22Rv1 (cell line): Measurements from ENCODE around the gene CYTH1.

Experiments
- H3K27ac ChIP-seq: fragments of 450-650 bp; 2 replicates; pipeline ENCODE4 v1.5.1; 2017
- CTCF ChIP-seq: fragments of 450-650 bp; IDR thresholded peaks from 2 replicates; pipeline ENCODE4 v1.5.1; 2017; ENCODE audit warnings: mild to moderate bottlenecking
- ZFX ChIP-seq: fragments of 450-650 bp; IDR thresholded peaks from 2 replicates; pipeline ENCODE4 v1.6.1; 2017; ENCODE audit warnings: antibody characterized with exemption, borderline replicate concordance

Gene CYTH1

GRCh38 chr17:78818152-78818846, 36.2 kb upstream of the CYTH1 start:
- no peak for TF ChIP-seq ZFX
- TF ChIP-seq CTCF: no peak

GRCh38 chr17:78817123-78817522, 35.0 kb upstream of the CYTH1 start:
- no peak overlapping the region for H3K27ac ChIP-seq
- no peak for TF ChIP-seq ZFX
- TF ChIP-seq CTCF: no peak

More at GRCh38 chr17:78818152-78818846, 36.2 kb upstream of the CYTH1 start:
- no peak overlapping the region for H3K27ac ChIP-seq

GRCh38 chr17:78815696-78816095, 33.6 kb upstream of the CYTH1 start:
- TF ChIP-seq CTCF (no peak), ZFX (no peak)
- H3K27ac ChIP-seq: no peak overlapping the region

- no peak for TF ChIP-seq ZFX
- TF ChIP-seq CTCF: no peak
- no peak overlapping the region for H3K27ac ChIP-seq
These were observed 30.8 kb upstream of the CYTH1 start for GRCh38 chr17:78812855-78813254.

- H3K27ac ChIP-seq: no peak overlapping the region
These were observed 26.1 kb upstream of the CYTH1 start for GRCh38 chr17:78808163-78808562.

GRCh38 chr17:78806451-78806850, 24.4 kb upstream of the CYTH1 start:
- H3K27ac ChIP-seq: no peak overlapping the region
- no peak for TF ChIP-seq CTCF
- TF ChIP-seq ZFX: no peak

More at GRCh38 chr17:78808163-78808562, 26.1 kb upstream of the CYTH1 start:
- no peak for TF ChIP-seq CTCF
- TF ChIP-seq ZFX: no peak

GRCh38 chr17:78805301-78805700, 23.2 kb upstream of the CYTH1 start:
- no peak overlapping the region for H3K27ac ChIP-seq
- TF ChIP-seq ZFX (no peak), CTCF (no peak)
